HEK293T (cell line): ENCODE data around the gene SLC28A1.

Experiments
- BHLHE40 ChIP-seq: fragments of 450-650 bp; IDR thresholded peaks from 2 replicates; pipeline ENCODE4 v1.6.1; 2016; ENCODE audit warnings: mild to moderate bottlenecking, moderate library complexity, borderline replicate concordance
- ELF4 ChIP-seq: fragments of 450-650 bp; IDR thresholded peaks from 2 replicates; pipeline ENCODE4 v1.6.1; 2017; ENCODE audit warnings: antibody characterized with exemption
- FOXA1 ChIP-seq: fragments of 450-650 bp; IDR thresholded peaks from 2 replicates; pipeline ENCODE4 v1.6.1; 2016; ENCODE audit warnings: mild to moderate bottlenecking
- FOXK2 ChIP-seq: fragments of 450-650 bp; IDR thresholded peaks from 2 replicates; pipeline ENCODE4 v1.6.1; 2016; ENCODE audit warnings: mild to moderate bottlenecking
- FOXM1 ChIP-seq: fragments of 450-650 bp; IDR thresholded peaks from 2 replicates; pipeline ENCODE4 v1.6.1; 2017; ENCODE audit warnings: mild to moderate bottlenecking, borderline replicate concordance
- L3MBTL2 ChIP-seq: fragments of 450-650 bp; conservative IDR thresholded peaks from 2 replicates; pipeline ENCODE4 v1.6.1; 2016; ENCODE audit warnings: mild to moderate bottlenecking
- LEF1 ChIP-seq: fragments of 450-650 bp; IDR thresholded peaks from 2 replicates; pipeline ENCODE4 v1.6.1; 2017; ENCODE audit warnings: mild to moderate bottlenecking, borderline replicate concordance
- NFRKB ChIP-seq: fragments of 450-650 bp; IDR thresholded peaks from 2 replicates; pipeline ENCODE4 v1.6.1; 2016; ENCODE audit warnings: mild to moderate bottlenecking, moderate library complexity
- SP1 ChIP-seq: fragments of 450-650 bp; IDR thresholded peaks from 2 replicates; pipeline ENCODE4 v1.6.1; 2017
- SUZ12 ChIP-seq: fragments of 450-650 bp; IDR thresholded peaks from 2 replicates; pipeline ENCODE4 v1.6.1; 2016; ENCODE audit warnings: mild to moderate bottlenecking
- TARDBP ChIP-seq: fragments of 450-650 bp; IDR thresholded peaks from 2 replicates; pipeline ENCODE4 v1.6.1; 2016
- ZNF384 ChIP-seq: fragments of 450-650 bp; IDR thresholded peaks from 2 replicates; pipeline ENCODE4 v1.6.1; 2016

DNA sequence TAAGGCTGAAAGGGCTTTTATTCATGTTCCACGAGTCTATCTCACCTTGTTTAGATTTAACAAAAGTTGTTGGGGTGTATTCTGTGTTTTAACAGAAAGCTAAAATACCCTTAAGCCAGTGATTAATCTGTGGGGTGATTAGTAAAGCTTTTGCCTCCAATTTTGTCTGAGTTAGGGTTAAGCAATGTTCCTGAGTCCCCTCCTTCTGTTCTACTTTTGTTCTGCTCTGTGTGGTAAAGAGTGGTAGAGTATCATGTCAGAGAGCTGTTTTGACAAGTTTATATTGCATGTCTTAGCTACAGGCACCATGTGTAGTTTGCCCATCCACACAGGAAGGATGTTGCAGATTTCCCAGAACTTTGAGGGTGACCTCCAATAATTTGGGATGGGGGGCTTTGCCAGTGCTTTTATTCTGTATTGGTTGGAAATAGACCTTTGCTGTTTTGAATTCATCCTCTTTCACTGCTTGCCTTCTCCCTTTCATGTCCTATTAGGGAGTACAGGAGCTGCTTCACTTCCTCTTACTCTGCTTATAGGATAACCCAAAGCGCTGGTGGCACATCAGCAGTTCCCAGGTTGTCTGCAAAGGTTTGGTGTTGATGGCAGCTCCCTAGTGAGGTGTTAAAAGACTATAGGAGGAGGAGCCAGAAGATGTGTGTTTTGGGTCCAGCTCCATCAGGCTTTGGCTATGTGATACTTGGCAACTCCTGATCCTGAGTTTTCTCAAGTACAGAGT is 104.6 kb downstream of the SLC28A1 start:
- TF ChIP-seq FOXM1 (no peak), FOXK2 (no peak), TARDBP (no peak), ZNF384 (no peak), BHLHE40 (no peak), SP1 (no peak), L3MBTL2 (no peak), FOXA1 (no peak), ELF4 (no peak), NFRKB (no peak), LEF1 (no peak), SUZ12 (no peak)
